Stimulated activated CD8-positive, alpha-beta memory T cell treated with anti-CD3 and anti-CD28 coated beads, Interleukin-12 subunit alpha, Interleukin-12 subunit beta, amount 100 ng/mL, for 24 hours (primary cell): ENCODE measurements around the gene IDUA.
"Not testable (repeated sequence)": the region's sequence is repeated elsewhere in the genome, so short reads cannot be mapped to it uniquely, and the experiment has no call there.

Experiments
- DNase-seq: peaks from one replicate; pipeline ENCODE4 v3.0.0-alpha.2; 2020; ENCODE audit errors: extremely low read depth

The IDUA gene

DNA sequence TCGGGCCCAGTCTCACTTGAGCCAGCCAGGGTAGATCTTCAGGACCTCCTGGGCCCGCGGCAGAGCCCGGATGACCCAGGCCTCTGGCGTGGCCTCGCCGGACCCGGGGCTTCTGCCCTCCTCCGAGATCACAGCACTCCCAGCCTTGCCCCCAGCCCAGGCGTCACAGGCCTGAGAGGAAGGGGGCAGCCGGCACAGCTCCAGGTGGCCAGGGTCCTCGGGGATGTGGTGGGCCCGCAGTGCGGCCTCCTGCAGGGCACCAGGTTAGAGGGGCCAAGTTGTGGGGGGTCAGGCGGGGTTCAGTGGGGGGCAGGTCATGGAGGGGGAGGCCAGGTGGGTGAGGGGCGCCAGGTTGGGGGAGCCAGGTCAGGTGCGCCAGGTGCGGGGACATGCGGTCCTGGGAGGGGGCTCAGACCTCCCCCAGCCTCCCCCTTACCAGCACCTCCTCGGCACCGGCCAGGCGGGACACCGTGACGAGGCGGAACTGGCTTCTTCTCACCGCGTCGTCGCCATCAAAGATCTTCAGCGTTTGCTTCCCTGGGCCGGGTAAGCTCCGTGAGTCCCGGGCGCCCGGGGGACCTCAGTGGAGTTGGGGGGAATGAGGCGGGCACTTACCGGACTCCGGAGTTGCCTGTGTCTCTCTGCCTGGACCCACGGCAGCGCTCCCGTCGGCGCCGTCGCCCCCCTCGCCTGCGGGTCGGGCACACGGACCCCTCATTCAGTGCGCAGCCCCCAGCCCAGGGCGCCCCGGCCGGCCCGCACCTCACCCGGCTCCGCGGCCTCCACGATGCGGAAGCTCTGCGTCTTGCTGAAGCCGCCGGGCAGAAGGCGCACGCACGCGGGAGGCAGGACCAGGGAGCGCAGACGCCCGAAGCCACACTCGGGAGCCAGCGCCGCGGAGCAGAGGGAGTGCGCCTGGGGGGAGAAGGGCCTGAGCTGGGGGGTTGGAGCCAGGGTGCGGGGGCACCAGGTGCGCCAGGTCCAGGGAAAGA is 19.4 kb upstream of the IDUA start:
- DNase-seq, result no peak

- no peak for DNase-seq
Measured at GRCh38 chr4:968221-968620, 18.6 kb upstream of the IDUA start.

DNA sequence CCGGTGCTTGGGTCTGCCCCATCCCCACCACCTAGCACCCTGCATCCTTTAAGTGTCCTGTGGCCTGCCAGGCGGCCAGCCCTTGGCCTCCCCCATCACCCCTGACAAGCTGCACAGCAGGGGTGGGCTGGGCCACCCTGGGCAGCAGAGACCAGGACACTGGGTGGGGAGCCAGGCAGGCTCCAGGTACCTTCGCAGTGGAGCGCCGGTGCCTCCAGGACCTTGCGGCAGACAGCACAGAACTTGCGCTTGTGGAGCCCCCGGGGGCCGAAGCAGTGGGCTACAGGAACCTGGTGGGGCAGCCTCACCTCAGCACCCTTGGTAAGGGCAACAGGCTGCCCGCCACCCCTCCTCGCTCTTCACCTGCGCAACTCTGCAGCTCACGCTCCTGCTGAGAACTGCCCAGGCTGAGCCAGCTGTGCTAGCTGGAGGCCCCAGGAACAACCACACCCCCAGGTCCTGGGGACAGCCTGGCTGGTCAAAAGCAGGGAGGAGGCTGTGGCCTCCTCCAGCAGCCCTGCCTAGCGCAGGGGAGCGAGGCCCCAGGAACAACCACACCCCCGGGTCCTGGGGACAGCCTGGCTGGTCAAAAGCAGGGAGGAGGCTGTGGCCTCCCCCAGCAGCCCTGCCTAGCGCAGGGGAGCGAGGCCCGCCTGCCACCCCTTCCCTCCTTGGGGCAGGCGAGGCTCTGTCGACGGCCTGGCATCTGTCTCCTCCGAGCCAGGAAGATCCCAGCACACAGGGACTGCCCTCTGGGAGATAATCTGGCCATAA is 18.0 kb upstream of the IDUA start:
- DNase-seq, result no peak

- DNase-seq, result no peak
Measured at GRCh38 chr4:970046-970745, 16.6 kb upstream of the IDUA start.

- no peak for DNase-seq
Measured at GRCh38 chr4:970854-971520, 15.9 kb upstream of the IDUA start.

DNA sequence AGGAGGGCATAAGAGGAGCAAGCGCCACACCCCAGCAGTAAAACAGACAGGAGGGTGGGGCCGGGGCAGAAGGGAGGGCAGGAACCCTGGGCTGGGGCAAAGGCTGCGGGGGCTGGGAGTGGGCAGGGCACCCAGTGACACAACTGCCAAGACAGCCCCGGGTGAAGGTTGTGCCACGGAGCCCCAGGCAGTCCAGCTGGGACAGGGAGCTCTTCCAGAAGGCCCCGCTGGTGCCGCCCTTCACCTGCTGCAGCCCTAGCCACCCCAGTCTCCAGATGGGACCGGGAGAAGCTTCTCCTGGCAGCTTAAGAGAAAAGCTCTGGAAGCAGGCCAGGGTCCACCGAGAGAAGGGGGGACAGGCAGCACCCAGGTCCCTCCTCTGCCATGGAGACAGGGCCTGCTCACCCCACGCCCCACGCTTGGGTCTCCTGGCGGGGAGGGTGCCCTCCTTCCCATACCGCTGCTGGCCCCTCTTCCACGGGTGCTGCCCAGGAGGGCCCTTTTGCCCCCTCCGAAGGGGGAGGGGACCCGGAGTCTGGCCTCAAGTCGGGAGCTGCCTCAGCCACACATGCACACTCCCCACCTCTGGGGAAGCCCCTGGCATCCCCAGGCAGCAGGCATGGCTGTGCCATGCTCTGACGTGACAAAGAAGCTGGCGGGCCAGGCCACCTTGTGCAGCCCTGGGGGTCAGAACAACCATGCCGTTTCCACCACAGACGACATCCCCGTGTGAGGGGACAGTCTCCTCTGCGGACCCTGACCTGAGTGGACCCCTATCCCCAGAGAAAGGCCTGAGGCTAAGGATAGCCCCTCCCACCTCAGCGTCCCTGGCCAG is 15.0 kb upstream of the IDUA start:
- DNase-seq, result no peak

GRCh38 chr4:972651-973424 is 14.0 kb upstream of the IDUA start:
- DNase-seq, result no peak

DNA sequence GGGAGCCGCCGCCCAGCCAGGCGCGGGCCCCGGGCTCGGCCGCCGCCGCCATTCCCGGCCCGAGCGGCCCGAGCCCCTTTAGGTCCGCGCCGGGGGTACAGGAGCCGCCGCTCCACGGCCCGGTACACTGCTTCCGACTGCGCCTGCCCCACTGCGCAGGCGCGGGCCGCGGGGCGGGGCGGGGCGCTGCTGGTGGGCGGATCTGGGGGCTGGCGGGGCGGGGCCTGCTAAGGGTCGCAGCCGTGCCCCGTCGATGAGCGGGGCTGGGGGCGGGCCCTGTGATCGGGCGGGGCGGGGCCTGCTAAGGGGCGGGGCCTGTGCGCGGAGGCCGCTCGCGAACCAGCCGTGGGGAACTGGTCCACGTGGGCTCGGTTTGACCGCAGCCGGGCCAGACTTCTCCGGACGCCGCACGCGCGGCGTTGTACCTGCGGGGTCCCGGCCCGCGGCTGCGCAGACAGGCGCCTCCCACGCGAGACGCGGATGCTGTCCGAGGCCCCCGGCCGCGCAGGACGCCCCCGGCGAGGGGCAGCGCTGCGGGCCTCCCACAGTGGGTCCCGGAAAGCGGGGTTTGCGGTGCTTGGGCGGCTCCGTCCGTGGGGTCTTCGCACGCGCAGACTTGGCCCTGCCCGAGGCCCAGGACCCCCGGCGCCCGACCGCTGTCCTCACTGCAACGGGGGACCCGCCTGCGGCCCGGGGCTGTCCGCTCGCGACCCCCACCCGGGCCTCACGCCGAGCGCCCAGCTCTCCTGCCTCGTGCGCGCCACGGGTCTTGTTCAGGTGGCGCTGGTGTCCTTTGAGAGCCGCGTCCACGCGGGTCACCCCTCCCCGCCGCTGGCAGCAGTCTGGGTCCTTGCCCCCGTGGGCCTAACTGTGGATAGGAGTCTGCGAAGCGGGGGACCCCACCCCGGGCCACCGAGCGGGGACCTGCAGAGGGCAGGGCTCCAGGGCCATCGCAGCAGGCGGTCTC is 13.1 kb upstream of the IDUA start, which contains the start of gene DGKQ:
DGKQ (minus strand) TSS at position 139 of the 967 bp plus-strand sequence; CDS start at position 52, 87 bp downstream.
- DNase-seq, result peak; percentile 70

DNA sequence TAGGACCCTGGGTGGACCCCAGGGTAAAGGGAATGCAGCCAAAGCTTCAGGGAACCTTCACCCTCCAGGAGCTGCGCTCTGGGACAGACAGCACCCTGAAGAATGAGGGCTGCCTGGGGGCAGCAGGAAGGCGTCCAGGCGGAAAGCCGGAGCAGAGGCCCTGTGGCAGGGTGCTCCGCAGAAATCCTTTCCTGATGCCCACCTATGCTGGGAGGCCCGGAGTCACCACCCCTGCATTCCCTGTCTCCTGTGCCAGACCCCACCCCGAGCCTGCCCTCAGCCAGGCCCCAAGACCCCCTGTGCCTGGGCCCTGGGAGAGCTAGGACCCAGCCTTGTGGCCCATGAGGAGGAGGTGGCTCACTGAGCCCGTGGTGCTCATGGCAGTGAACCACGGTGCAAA is 12.2 kb upstream of the IDUA start:
- no peak for DNase-seq

- not testable (repeated sequence) for DNase-seq
Measured at GRCh38 chr4:976016-976415, 10.8 kb upstream of the IDUA start.

GRCh38 chr4:978957-979701 is 7.7 kb upstream of the IDUA start:
- DNase-seq, result no peak

- no peak for DNase-seq
Measured at GRCh38 chr4:982291-982690, 4.6 kb upstream of the IDUA start.

GRCh38 chr4:982814-983213 is 4.0 kb upstream of the IDUA start:
- DNase-seq, result no peak

- no peak for DNase-seq
Measured at GRCh38 chr4:984336-985054, 2.3 kb upstream of the IDUA start.

DNA sequence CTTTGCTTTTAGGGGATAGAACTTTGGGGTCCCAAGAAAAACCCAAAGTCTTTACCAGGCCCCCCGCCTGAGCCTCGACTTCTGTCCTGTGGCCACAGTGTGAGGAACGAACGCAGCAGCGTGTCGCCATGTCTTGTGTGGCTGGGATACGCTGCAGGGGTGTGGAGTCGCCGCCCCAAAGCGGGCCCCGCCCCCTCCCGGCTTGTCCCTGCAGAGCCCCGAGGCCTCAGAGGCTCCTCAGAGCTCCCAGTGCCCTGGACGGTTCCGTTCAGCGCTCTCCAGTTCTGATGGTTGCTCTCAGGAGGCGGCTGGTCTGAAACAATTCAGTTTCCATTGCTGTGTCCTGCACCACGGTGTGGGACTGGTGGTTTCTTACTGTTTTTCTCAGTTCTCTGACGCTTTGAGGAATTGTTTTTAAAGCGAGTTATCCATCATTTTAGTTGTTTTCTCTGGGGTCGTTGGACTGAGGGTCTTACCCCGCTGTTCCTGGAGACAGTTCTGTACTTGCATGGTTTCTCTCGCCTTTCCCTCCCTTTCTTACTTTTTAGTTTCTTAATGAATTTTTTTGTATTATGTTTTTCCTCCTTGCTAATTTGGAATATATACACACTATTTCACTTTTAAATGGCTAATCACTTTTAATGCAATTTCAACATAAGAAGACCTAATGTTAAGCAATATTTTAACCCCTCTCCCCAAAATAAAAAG is 1.6 kb upstream of the IDUA start:
- no peak for DNase-seq

DNA sequence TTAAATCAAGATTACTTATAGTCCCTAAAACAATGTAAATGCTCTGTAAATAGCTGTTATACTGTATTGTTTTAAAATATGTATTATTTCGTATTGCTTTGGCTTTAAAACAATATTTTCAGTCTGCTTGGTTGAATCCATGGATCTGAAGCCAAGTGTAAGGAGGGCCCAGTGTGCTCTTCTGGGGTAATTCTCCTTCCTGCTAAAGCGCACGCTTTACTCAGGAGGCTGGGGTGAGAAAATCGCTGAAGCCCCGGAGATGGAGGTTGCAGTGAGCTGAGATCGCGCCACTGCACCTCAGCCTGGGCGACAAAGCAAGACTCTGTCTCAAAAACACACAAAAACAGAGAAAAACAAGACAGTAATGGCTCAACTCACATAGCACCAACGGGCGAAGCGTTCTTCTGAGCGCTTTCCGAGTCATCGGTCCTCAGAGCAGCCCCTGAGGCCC is 391 bp upstream of the IDUA start:
- DNase-seq, result no peak
